ENCODE measurements around the gene PDE4D.

PDE4D gene

DNA sequence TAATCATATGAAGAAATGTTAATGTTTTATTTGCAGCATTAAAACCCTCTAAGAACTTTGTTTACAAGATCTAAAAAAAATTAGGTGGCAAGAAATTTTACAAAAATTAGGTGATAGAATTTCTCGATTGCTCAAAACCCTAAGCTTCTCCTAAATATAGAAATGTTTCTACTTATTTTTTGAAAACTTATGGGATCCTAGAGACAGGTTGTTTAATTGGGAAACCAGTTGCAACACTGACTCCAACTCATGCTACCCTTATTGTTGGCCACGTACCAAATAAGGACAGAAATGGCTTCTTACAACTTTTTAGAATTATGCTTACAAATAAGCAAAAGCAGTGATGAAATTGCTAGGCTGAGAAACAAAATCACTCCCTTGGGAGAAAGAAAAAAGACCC, 531.1 kb downstream of the PDE4D start:
- no peak for DNase-seq (ENCODE audit: low read depth)

DNA sequence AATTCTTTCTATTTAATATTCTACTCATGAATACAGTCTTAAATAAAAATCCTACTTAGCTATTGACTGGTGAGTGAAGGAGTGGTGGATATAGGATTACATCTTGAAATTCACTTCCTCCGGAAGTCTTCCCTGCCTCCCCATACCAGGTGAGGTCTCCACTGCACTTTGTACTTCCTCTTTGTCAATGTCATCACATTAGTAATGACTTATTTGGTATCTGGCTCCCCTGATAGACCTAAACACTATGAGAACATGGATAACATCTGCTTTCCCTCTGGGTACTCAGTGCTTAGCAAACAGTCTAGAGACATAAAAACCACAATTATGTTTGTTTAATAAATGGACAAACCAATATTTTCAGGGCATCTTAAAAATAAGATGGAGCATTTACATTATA, 532.1 kb downstream of the PDE4D start:
- no peak for DNase-seq (ENCODE audit: low read depth)

DNA sequence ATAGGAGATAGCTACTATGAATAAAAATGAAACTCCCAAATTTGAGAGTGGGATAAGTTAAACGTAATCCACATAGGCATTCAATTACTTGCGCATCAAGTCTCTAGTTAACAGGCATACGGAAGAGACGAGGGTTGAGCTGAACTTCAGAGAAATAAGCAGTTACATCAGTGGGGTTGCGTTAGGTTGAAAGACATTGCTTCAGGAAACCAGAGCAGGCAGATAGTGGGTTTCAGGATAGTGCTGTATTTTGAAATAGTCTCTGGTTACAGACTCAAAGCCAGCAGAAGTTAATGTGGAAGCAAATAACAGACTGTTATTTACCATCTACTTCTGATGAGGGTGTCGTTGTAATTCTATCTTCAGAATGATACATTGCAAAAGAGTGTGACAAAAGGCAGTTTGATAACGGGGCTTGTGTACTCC, 533.4 kb downstream of the PDE4D start:
- DNase-seq (ENCODE audit: low read depth), result peak; percentile 79

DNA sequence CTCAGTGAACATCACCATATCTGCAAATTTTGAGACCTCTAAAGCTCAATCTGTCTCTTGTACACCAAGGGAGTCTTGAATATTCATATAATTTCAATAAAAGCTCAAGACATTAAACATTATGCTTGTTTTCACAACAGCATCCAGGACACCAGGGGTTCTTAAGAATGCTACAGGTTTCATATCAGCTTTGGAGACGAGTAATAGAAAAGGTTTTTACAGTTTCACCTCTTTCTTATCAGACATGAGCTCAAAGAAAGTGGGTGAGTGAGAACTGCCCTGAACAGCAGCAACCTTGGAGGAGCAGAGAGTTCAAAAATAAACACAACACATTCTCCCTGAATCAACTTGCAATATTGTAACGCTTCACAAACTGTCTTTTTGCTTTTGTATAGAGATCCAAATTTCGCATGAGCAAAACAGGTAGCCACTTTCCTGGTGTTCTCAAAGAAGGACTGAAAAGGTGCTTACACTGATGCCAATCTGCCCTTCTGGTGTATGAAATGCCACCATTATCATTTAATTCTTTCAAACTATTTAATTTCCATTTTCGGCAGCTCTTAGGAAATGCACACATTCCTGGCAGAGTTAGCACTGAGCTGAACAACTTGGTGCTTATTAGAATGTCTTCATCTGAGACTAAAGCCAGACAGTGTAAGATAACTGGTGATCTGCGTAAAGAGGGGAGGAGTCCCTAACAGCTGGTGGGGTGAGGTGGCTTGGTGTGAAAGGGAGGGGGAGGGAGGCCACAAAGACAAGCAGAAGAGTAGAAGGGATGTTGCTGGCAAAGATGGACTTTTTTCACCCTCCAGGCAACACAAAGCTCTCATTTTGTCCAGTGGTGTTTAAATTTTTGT, 535.3 kb downstream of the PDE4D start:
- DNase-seq (ENCODE audit: low read depth), result peak; percentile 78

DNA sequence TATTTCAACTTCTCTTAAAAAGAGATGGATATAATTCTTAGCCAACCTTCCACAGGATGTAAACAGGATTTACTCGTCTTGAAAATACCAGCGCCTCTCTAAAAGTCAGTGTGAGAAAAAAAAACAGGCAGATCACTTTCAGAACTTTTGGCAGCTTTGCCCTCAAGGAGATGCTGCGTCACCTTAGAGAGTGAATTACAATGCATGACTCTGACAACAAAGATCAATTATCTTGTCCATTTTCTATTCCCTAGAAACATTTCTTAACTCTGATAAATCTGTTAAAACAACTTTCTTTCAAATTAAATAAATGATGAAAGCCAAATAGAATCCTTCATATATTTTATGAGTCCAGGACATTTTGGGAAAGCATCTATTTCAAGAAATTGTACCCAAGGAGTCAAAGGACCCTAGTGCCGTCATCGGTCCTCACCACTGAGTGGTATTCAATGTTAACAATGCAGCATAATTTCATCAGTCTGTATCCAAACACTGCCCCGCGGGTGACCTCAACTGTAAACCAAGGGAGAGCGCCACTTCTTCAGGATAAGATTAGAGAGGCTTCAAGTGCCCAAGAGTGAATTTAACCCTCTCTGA, 536.0 kb downstream of the PDE4D start:
- peak; percentile 68 for DNase-seq (ENCODE audit: low read depth)

DNA sequence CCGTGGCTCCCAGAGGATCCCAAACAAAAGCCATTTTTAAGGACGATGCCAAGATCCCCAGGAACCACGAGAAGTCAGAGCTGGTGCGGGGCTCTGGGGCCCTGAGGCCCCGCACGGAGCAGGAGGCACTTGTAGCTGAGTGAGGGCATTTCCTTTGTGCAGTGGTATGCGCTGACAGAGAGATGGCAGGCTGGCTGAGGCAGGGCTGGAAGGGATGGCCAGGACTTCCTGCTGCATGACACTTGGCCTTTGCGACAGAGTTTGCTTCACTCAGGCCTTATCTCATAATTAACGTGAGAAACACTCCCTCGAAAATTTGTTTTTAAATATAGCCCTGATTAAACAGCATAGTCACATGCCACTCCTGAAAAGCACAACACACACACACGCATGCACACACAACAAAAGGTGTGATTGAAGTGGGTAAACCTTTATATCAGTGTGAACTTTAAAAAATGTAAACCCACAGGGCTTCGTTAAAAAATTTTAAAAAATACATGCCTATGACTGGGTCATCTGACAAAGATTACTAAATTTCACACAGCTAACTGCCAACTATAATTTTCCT, 536.6 kb downstream of the PDE4D start:
- peak; percentile 19 for DNase-seq (ENCODE audit: low read depth)

DNA sequence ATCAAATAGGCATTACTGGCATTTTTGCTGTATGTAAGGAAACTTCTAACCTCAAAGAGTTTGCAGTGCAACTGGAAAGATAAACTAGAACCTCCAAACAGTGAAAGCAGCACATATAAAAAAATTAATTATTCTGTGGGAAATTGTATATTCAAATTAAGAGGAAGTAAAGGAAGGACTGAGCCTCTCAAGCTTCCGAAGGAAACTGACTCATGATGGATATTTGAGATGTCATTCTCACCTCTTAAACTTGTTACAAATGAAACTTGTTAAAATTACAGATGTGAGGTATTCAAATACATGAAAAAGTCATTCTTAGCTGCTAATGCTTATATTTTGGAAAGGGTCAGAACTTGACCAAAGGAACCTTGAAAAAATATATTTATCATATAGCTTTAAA, 538.7 kb downstream of the PDE4D start:
- DNase-seq (ENCODE audit: low read depth), result no peak

DNA sequence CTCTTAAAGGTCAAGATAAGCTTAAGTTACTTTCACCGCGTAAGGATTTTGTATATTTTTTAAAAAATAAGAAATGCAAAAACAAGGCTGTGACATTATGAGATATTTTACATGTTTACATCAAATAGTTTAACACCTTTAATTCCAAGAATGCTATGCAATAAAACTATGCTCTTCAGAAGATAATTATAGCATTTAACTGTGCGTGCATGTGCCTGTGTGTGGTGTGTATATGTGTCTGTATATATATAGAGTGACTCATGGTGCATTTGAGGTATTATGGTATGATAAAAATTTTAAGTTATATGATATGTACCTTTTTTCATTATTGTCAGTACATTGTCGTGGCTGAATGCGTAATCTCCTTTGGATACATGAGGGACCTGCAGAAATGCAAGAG, 539.3 kb downstream of the PDE4D start:
- DNase-seq (ENCODE audit: low read depth), result no peak

DNA sequence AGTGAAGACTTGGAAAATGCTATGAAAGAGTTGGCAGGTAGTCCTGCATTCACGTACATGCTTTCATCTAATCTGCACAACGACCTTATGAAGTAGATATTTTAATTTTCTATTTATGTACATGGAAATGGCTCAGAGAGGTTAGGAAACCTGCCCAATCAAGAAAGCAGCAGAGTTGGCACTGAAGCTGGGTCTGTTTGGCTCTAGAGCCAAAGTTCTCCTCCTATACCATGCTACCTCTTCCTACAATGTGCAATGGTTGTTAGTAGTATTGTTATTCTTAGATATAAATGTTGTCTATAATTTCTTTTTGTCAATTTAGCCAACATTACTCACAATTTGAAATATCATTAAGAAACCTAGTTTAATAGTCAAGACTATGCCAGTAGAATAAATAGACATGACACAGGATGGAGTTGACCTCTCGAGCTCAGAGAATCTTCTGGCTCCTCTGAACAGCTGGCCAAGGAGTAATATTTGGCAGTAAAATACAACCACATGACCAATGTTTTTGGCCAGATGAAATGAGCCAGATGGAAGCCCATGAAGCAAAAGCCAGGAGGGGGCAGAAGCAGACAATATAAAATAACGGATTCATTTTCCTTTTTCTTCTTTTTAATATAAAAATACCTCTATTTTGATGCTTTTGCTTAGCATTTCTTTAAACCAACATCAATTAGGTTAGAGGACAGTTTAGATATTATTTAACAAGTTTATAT, 542.3 kb downstream of the PDE4D start:
- no peak for DNase-seq (ENCODE audit: low read depth)

DNA sequence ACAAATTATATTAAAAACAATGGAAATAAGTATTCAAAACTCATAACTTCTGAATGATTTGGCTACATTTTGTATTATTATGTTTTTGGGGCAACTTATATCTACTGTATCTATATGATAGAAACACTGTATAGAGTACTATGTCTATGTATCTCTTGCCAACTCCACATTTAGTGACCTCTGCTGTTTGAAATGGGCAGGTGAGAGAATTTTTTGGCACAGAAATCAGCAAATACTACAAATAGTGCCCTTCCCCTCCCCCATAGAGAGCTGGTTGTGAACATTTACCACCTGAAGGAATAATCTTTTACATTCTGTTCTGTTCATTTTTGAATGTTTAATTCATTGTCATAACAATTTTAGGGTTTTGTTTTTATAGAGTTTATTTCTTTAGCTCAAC, 545.3 kb downstream of the PDE4D start:
- DNase-seq (ENCODE audit: low read depth), result no peak

DNA sequence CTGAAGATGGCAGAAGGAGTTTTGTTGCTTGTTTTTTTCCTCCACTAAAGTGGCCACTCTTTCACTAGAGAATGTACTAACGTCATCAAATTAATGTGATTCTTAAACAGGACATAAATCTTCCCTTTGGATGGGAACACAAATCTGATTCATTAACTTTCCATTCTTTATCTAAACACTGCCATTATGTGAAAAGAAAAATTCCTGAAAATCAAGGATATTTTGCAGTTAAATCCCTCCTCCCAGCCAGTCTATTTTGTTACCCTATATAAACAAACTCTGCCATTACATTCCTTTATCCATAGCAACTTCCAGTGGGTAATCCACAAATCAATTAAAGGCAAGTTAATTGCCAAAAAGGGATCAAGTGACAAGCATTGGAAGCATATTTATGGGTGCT, 546.5 kb downstream of the PDE4D start:
- peak; percentile 59 for DNase-seq (ENCODE audit: low read depth)

DNA sequence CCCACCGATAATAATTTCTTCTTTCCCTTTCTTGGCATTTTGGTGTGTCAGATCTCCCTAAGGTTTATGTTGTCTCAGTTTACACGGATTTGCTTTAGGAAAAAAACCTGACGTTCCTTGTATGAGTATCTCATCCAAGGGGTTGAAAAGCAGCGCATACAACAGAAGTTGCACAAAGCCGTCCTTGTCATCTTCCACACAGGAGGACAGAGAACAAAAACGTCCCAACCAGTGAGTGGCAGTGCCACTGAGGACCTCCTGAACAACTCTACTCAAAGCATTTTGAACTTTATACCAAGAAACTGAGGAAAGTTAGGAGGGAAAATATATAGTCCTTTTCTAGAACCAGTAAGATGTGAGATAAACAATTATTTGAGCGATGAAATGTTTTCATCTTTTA, 547.0 kb downstream of the PDE4D start:
- no peak for DNase-seq (ENCODE audit: low read depth)

DNA sequence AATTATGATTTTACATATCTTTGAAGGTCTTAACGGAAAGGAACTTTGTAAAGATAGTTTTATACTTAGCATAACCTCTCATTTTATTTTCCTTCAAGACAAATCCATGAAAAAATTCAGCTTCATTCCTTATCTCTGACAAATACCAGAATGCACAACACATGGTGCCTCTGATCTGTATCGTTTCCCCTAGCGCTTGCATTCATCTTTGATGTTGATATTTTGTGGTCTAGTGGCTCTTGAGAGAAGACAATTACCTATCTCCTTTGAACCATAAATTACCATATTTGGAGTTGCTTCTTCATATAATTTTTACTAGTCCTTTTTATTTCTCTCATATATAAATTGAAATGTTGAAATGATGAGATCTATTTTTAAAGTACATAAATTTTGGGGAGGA, 551.3 kb downstream of the PDE4D start:
- peak; percentile 79 for DNase-seq (ENCODE audit: low read depth)

DNA sequence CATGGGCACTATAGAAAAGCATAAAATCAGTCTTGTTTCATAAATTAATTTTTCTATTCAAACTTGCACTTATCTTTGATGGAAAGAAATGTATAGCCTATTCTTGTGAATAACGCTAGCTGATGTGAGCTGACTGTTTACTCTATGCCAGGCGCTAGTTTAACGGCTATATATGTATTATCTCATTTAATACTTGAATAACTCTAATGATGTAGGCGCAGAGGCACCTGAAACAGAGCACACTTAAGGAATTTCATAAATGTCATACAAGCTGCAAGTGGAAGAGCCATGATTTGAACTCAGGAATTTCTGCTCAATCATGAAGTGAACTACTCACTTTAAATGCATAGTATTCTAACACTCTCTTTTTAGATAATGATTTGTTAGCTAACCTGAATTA, 551.8 kb downstream of the PDE4D start:
- no peak for DNase-seq (ENCODE audit: low read depth)

DNA sequence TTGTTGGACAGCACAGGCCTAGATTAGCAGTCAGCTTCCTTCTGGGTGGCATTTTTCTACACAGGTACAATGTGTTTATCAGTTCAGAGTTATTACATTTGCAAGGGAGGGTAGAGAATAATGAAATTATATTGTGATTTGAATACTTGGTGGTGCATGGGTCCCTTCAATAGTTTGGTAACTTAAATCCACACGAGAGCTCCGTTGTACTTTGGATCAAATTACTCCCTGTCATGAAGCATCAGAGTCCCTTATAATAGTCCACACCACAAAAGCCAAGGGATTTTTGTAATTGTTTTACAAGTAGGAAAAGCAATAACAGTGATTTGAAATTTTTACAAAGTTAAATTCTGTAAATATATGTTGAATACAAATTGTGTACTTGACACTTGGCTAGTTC, 552.4 kb downstream of the PDE4D start:
- no peak for DNase-seq (ENCODE audit: low read depth)

DNA sequence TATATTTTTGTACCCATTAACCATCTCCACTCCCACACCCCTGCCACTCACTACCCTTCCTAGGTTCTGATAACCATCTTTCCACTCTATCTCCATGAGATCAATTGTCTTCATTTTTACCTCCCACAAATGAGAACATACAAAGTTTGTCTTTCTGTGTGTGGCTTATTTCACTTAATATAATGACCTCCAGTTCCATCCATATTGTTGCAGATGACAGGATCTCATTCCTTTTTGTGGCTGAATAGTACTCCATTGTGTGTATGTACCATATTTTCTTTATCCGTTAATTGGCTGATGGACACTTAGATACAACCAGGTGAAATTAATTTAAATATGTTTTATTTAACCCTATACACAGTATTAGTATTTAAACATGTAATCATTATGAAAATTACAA, 552.9 kb downstream of the PDE4D start:
- no peak for DNase-seq (ENCODE audit: low read depth)

DNA sequence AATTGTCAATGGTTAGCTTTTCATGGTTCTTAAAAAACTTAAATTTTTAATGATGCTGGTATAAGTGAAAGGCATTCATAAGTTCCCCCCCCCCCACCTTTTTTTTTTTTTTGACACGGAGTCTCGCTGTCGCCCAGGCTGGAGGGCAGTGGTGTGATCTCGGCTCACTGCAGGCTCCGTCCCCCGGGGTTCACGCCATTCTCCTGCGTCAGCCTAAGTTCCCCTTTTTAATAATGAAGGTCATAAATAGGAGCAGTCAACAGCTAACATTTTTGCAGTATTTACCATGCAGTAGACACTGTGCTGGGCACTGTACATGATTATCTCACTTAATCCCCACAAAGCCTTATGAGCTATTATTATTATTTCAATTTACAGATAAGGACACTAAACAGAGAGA, 556.3 kb downstream of the PDE4D start:
- DNase-seq (ENCODE audit: low read depth), result no peak

DNA sequence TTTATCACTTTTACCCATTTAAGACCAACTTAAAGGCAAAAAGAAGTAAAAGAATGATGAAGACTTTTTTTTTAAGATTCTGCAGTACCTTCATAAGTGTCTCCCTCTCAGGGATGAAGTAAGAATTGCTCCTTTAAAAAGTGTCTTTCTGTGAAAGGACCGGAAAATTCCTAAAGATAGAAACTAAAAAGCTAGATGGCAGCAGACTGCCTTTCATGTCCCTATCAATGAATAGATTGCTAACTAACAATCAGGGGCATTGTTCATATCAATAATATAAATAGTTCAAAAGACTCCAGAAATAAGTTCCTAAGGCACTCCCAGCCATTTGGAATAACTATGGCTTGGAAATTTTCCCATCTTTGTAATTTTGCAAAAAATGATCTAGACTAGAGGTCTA, 558.0 kb downstream of the PDE4D start:
- DNase-seq (ENCODE audit: low read depth), result no peak

DNA sequence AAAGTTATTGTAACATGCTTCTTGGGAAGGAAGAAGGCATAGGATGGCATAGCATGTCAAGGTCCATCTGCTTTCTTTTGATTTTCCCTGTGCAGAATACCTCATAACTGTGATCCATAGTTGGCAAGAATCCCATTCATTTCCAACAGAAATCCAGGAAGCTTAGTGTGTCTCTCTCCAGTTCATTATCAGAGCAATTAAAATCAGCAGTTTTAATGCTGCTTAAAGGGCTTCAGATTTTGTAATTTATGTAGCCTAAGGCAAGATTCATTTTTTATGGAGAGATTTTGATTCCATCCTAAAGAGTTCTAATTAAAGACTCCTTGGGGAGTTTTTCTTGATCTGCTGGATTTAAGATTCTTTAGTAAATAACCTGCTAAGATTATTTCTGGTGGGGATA, 560.1 kb downstream of the PDE4D start:
- no peak for DNase-seq (ENCODE audit: low read depth)

DNA sequence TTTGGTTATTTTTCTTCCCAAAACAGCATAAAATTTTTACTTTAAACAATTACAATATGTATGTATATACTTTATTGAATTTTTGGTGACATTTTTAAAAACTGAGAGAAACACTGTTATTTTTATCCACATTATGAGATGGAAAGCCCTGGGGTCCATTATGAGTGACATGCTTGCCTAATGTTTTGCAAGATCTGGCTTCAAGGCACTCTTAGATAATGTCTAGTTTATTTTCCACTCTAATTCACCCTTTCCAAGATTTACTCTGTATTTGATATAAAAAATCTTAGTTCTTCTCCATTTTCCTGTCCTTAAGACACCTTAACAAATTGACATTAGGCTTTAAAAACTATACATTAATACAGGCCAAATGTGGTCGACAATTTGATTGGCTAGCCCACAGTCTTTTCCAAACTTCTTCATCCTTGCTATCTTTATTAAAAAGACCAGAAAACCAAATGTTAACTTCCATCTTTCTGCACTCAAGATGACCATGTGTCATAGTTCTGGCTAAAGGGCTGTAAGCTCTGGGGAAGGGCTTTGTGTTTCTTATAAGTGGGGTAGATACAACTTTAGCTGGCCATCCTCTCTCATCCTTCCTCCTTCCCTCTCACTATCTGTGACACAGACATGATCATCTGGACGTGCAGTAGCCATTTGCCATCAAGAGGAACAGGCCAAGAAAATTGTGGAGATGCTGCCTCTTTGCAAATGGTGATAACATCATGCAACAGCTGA, 561.1 kb downstream of the PDE4D start:
- DNase-seq (ENCODE audit: low read depth), result no peak

DNA sequence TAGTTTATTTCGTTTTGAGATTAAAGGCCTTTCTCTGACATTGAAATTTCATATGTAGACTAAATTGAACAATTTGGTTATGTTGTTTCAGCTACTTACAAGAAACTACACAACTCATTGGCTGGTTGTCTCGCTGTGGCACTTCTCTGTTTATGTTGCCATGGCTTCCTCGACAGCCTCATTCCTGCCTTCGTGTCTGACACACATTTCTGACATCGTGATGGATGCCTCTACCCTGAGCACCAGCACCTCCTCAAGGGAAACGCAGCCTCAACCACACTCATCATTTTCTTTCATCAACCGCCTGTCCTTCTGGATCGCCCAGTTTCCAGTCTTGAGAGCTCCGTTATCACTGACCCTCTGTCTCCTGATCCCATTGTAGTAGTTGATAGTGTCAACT, 562.8 kb downstream of the PDE4D start:
- no peak for DNase-seq (ENCODE audit: low read depth)

DNA sequence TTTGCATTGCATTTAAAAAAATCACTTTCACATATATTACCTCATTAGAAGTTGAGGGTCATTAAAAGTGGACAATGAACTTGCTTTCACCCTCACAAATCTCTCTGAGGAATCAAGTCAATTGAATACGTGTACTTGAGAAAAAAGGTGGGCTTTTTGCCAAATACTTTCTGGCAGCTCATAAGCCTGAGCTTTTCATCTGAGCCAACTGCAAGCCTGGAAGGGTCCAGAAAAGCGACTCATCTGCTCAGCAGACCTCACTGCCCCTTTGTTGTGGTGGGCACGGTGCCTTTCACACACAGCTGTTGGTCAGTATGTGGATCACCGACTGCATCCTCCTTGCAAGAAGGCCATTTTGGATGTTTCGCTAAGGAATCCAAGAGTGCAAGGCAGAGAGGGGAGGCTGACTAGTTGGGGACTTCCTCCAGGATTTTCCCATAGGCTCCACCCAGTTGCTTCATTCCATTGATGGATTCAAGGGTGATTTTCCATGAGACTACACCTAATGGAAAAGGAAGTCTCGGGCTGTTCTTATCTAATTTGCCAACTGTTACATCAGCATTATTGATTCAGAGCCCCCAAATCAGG, 564.7 kb downstream of the PDE4D start:
- DNase-seq (ENCODE audit: low read depth), result peak; percentile 53

Data from amniotic epithelial cell (primary cell).